Measurements from ENCODE around the gene SLC38A3.
A peak's percentile ranks its signal among the peaks of the same experiment; 100 is the strongest.

GRCh38 chr3:50173685-50174516 is 31.2 kb upstream of the SLC38A3 start:
- TF ChIP-seq, protein P1, sequence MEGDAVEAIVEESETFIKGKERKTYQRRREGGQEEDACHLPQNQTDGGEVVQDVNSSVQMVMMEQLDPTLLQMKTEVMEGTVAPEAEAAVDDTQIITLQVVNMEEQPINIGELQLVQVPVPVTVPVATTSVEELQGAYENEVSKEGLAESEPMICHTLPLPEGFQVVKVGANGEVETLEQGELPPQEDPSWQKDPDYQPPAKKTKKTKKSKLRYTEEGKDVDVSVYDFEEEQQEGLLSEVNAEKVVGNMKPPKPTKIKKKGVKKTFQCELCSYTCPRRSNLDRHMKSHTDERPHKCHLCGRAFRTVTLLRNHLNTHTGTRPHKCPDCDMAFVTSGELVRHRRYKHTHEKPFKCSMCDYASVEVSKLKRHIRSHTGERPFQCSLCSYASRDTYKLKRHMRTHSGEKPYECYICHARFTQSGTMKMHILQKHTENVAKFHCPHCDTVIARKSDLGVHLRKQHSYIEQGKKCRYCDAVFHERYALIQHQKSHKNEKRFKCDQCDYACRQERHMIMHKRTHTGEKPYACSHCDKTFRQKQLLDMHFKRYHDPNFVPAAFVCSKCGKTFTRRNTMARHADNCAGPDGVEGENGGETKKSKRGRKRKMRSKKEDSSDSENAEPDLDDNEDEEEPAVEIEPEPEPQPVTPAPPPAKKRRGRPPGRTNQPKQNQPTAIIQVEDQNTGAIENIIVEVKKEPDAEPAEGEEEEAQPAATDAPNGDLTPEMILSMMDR (IDR thresholded peaks at IDR 0.05) = 0 out of 2 replicates have a peak, but pooled peaks have one; percentile 11
- TF ChIP-seq ZFX (IDR thresholded peaks at IDR 0.05; ENCODE audit: borderline replicate concordance) = no peak
